Gastrocnemius medialis (tissue), 4 donors: ENCODE measurements around the gene FAM53A. TPM values are rescaled to one million over a fixed set of nuclear protein-coding genes. Genes with fewer than 3 reads are reported as not detected.

Source experiments
- ATAC-seq, 2 donors: fragments of 150-250 bp; one replicate each; pipeline ENCODE4 v1.9.1; 2016
- DNase-seq, 2 donors: peaks; one replicate each; pipeline ENCODE4 v3.0.0-alpha.2; 2019
- H3K27ac ChIP-seq, 4 donors: fragments of 200-600 bp; sonication (generic); 1 replicate in 1 of 4; 2 replicates in 3 of 4; pipeline ENCODE4 v1.5.1; 2016 to 2018; ENCODE audit warnings: mild to moderate bottlenecking in 2 of 4, moderate library complexity in 1 of 4
- H3K27me3 ChIP-seq, 3 donors: fragments of 200-600 bp; sonication (generic) in 2 of 3; 1 replicate in 1 of 3; 2 replicates in 2 of 3; pipeline versions ENCODE4 v1.5.1 to v1.6.0; 2016 to 2019; ENCODE audit warnings: mild to moderate bottlenecking in 1 of 3, moderate library complexity in 1 of 3
- H3K36me3 ChIP-seq, 2 donors: fragments of 200-600 bp; sonication (generic) in 1 of 2; one replicate each; pipeline ENCODE4 v1.5.1; 2017 to 2018
- H3K4me1 ChIP-seq, 2 donors: fragments of 200-600 bp; sonication (generic) in 1 of 2; one replicate each; pipeline ENCODE4 v1.5.1; 2016 to 2017; ENCODE audit warnings: mild to moderate bottlenecking in 2 of 2
- H3K4me3 ChIP-seq, 4 donors: fragments of 200-600 bp; sonication (generic) in 3 of 4; 1 replicate in 1 of 4; 2 replicates in 3 of 4; pipeline ENCODE4 v1.5.1; 2016 to 2019; ENCODE audit warnings: mild to moderate bottlenecking in 2 of 4
- H3K9me3 ChIP-seq, 3 donors: fragments of 200-600 bp; sonication (generic) in 2 of 3; 1 replicate in 1 of 3; 2 replicates in 2 of 3; pipeline ENCODE4 v1.5.1; 2016 to 2019
- POLR2A ChIP-seq, 2 donors: fragments of 450-650 bp; IDR thresholded peaks; one replicate each; pipeline ENCODE4 v1.6.1; 2017; ENCODE audit warnings: antibody characterized with exemption in 2 of 2, mild to moderate bottlenecking in 2 of 2, moderate library complexity in 2 of 2
- in situ Hi-C, 4 donors: fragments of 200-750 bp; cut with MboI; loops; one replicate each; pipeline versions ENCODE4 v1.15.0 to v1.8.0; 2017; ENCODE audit warnings: low sequenced_read_pairs in 4 of 4
- intact Hi-C: fragments of 100-400 bp; cut with DNase I; formaldehyde crosslinking; loops from one replicate; pipeline ENCODE4 v1.15.1; 2023; ENCODE audit warnings: low total_unique reads
- total RNA-seq, 4 donors: library from RNA; depleted of rRNA; stranded (reverse); fragments of >200 nt; gene quantifications; one replicate each; pipeline versions ENCODE4 v1.1.0 to v1.2.3, GENCODE V29; 2016
- TF ChIP-seq, protein P1 (sequence below), 5 experiments: fragments of 450-650 bp in 3 of 5; fragments of 200-600 bp in 2 of 5; sonication (generic) in 2 of 5; IDR thresholded peaks in 4 of 5; conservative IDR thresholded peaks in 1 of 5; 1 replicate in 4 of 5; 2 replicates in 1 of 5; pipeline ENCODE4 v1.5.1; 2016 to 2019; ENCODE audit warnings: antibody characterized with exemption in 5 of 5, mild to moderate bottlenecking in 3 of 5, moderate library complexity in 3 of 5

FAM53A gene
- total RNA-seq, 4 donors from 2014 or later = 1.8 to 5.2 (median 2.8) TPM

DNA sequence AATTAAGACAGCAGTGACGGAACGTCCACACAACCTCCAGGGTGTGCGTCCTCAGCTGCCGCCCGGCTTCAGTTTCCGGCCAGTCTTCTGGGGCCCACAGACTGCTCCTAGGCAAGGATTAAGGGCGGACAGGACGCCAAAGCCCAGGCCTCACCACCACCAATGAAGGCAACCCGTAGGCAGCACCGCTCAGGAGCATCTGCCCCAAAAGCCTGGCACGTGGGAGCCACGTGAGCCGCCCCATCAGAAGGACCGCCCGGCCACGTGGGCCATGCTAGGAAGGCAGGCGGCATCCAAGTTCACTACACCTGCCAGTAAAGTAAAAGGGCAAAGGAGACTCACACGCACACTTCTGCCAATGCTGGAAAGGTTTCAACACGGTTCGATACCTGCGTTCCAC lies 14.3 kb downstream of the FAM53A start:
- in situ Hi-C loops = no loop called here
- H3K9me3 ChIP-seq = no peaks in the 10 kb centered on the region
- H3K27me3 ChIP-seq = no peaks in the 10 kb centered on the region
- intact Hi-C loops = no loop called here
- ATAC-seq (no peak), DNase-seq (no peak)
- H3K36me3 ChIP-seq = no peaks in the 10 kb centered on the region
- H3K27ac ChIP-seq = no peak overlapping the region
- TF ChIP-seq POLR2A (IDR thresholded peaks at IDR 0.05) = no peak
- TF ChIP-seq, protein P1, sequence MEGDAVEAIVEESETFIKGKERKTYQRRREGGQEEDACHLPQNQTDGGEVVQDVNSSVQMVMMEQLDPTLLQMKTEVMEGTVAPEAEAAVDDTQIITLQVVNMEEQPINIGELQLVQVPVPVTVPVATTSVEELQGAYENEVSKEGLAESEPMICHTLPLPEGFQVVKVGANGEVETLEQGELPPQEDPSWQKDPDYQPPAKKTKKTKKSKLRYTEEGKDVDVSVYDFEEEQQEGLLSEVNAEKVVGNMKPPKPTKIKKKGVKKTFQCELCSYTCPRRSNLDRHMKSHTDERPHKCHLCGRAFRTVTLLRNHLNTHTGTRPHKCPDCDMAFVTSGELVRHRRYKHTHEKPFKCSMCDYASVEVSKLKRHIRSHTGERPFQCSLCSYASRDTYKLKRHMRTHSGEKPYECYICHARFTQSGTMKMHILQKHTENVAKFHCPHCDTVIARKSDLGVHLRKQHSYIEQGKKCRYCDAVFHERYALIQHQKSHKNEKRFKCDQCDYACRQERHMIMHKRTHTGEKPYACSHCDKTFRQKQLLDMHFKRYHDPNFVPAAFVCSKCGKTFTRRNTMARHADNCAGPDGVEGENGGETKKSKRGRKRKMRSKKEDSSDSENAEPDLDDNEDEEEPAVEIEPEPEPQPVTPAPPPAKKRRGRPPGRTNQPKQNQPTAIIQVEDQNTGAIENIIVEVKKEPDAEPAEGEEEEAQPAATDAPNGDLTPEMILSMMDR (IDR thresholded peaks at IDR 0.05 in 4 of 5, conservative IDR thresholded peaks at IDR 0.05 in 1 of 5) = no peak
- H3K4me3 ChIP-seq = no peak overlapping the region
- no peaks in the 10 kb centered on the region for H3K4me1 ChIP-seq

DNA sequence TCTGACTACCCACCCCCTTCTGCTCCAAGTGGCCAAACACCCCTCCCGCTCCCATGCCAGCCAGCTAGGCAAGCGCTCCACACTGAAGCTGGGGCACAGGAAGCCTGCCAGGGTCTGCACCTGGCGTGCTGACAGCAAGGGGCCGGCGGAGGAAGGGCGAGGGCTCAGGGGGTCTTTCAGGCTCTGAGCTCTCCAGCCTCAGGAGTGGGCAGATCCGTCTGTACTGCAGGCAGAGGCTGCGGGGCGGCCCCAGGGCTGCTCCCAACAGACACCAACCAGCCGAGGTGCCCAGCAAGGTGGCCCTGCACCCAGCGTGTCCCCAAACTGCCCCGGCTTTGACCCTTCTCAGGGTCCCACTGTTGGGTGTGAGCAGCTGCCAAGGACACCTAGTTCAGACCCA lies 14.8 kb downstream of the FAM53A start:
- TF ChIP-seq, protein P1 (IDR thresholded peaks at IDR 0.05 in 4 of 5, conservative IDR thresholded peaks at IDR 0.05 in 1 of 5) = no peak
- TF ChIP-seq POLR2A (IDR thresholded peaks at IDR 0.05) = no peak
- in situ Hi-C loops (no loop called here), intact Hi-C loops (no loop called here)
- DNase-seq (no peak), ATAC-seq (no peak)
- no peaks in the 10 kb centered on the region for H3K27me3 ChIP-seq
- no peaks in the 10 kb centered on the region for H3K9me3 ChIP-seq
- no peaks in the 10 kb centered on the region for H3K4me1 ChIP-seq
- H3K36me3 ChIP-seq = no peaks in the 10 kb centered on the region
- no peak overlapping the region for H3K27ac ChIP-seq
- H3K4me3 ChIP-seq = no peak overlapping the region

DNA sequence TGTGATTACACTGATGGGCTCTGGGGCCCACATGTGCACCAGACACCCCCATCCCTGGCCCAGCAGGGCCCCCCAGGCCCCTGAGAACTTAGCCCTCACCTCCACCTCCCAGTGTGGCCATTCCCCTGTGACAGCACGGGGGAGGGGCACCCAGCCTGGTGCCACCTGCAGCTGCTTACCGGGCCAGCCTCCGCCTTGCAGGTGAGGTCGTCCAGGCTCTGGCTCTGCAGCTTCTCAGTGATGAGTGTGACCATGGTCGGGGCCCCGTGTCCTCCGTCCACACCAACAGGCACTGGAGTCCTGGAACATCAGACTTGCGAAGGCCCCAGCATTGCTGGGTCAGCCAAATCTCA lies 15.6 kb downstream of the FAM53A start:
- TF ChIP-seq POLR2A (IDR thresholded peaks at IDR 0.05) = no peak
- TF ChIP-seq, protein P1 (IDR thresholded peaks at IDR 0.05 in 4 of 5, conservative IDR thresholded peaks at IDR 0.05 in 1 of 5) = no peak
- Histone ChIP-seq H3K36me3 (no peaks in the 10 kb centered on the region), H3K4me3 (no peak overlapping the region), H3K27me3 (no peaks in the 10 kb centered on the region), H3K4me1 (no peaks in the 10 kb centered on the region), H3K27ac (no peak overlapping the region), H3K9me3 (no peaks in the 10 kb centered on the region)
- DNase-seq (no peak), ATAC-seq (no peak)
- in situ Hi-C loops = no loop called here
- intact Hi-C loops = no loop called here

DNA sequence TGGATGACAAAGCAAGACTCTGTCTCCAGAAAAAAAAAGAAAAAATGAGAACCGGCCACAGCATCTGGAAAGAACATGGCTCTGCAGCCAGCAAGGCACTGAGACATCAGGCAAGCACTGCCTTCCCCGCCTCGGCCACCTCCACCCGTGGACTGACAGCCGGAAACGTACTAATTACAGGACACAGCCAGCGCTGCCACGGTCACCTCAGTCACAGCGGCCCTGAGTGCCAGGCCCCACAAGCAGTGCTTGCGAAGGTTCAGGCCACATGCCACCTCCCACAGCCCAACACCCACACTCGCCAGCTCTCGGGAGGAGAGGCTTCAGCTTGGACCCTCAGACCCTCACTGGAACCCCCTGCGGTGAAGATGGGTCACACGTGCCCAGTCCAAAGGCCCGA lies 16.8 kb downstream of the FAM53A start:
- ATAC-seq (no peak), DNase-seq (no peak)
- TF ChIP-seq, protein P1 (IDR thresholded peaks at IDR 0.05 in 4 of 5, conservative IDR thresholded peaks at IDR 0.05 in 1 of 5) = no peak
- TF ChIP-seq POLR2A (IDR thresholded peaks at IDR 0.05) = no peak
- Histone ChIP-seq H3K4me1 (no peaks in the 10 kb centered on the region), H3K9me3 (no peaks in the 10 kb centered on the region), H3K36me3 (no peaks in the 10 kb centered on the region), H3K27ac (no peak overlapping the region), H3K4me3 (no peak overlapping the region), H3K27me3 (no peaks in the 10 kb centered on the region)
- intact Hi-C loops = no loop called here
- in situ Hi-C loops = no loop called here

DNA sequence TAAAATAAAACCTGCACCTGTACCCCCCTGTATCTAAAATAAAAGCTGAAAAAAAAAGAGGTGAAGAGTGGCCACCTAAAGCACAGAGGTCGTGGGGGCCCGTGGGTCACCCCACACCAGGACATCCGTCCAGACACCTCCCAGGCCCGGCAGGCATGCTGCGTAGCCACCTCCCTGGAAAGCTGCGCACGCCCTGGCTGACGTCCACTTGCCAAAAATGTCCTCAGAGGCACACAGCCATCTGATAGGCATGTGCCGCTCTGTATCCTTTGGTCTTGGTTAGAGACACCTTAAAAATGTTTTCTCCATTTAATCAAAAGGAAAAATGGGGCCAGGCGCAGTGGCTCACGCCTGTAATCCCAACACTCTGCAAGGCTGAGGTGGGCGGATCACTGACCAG lies 17.7 kb downstream of the FAM53A start:
- Histone ChIP-seq H3K4me3 (no peak overlapping the region), H3K36me3 (no peaks in the 10 kb centered on the region), H3K27me3 (no peaks in the 10 kb centered on the region), H3K27ac (no peak overlapping the region), H3K9me3 (no peaks in the 10 kb centered on the region), H3K4me1 (no peaks in the 10 kb centered on the region)
- ATAC-seq = peak; percentile 30 to 65
- DNase-seq = peak in 1 of 2 donors; percentile 31
- no peak for TF ChIP-seq POLR2A (IDR thresholded peaks at IDR 0.05)
- TF ChIP-seq, protein P1 (IDR thresholded peaks at IDR 0.05 in 4 of 5, conservative IDR thresholded peaks at IDR 0.05 in 1 of 5) = no peak
- intact Hi-C loops (no loop called here), in situ Hi-C loops (no loop called here)
